AG04449 (cell line): ENCODE results near the gene MSL3B.

Experiments used
- CTCF ChIA-PET: fragments of 350-600 bp; formaldehyde crosslinking; extraction: SDS; loops from one replicate; lab custom pipeline; 2021; ENCODE audit warnings: antibody characterized with exemption; lab: Yijun Ruan, JAX
- POLR2A ChIA-PET: fragments of 400-600, 350-600 bp; formaldehyde crosslinking; extraction: SDS; loops from one replicate; lab custom pipeline; 2020; ENCODE audit warnings: antibody characterized with exemption, inconsistent platforms; lab: Yijun Ruan, JAX
- DNase-seq: peaks from one replicate; pipeline ENCODE4 v3.0.0-alpha.2; 2010; ENCODE audit warnings: low read depth, low spot score
- H3K4me3 ChIP-seq: 2 replicates; pipeline ENCODE4 v1.5.1; 2011; ENCODE audit warnings: low read depth, mild to moderate bottlenecking, control low read depth, low read length
- CTCF ChIP-seq: IDR thresholded peaks from one replicate; pipeline ENCODE4 v1.5.1; 2011; ENCODE audit warnings: mild to moderate bottlenecking, moderate library complexity, low read length, control low read depth, inconsistent platforms; ENCODE audit not compliant: insufficient read depth; ENCODE audit errors: missing control alignments

The MSL3B gene

GRCh38 chr2:233838726-233839446, 29.3 kb downstream of the MSL3B start:
- no peak for TF ChIP-seq CTCF
- CTCF ChIA-PET = interaction anchor here (1.6 kb wide), 1 partner anchor 22 kb away, joined by 5 read pairs; no protein-coding TSS in a partner anchor
- POLR2A ChIA-PET = no interaction called here
- H3K4me3 ChIP-seq = no peak overlapping the region
- DNase-seq = no peak

- no peak overlapping the region for H3K4me3 ChIP-seq
- CTCF ChIA-PET = interaction anchor here (1.6 kb wide), 1 partner anchor 23 kb away, joined by 5 read pairs; no protein-coding TSS in a partner anchor
- DNase-seq = no peak
- POLR2A ChIA-PET = no interaction called here
- no peak for TF ChIP-seq CTCF
Measured at GRCh38 chr2:233838251-233838650, 29.9 kb downstream of the MSL3B start.

DNA sequence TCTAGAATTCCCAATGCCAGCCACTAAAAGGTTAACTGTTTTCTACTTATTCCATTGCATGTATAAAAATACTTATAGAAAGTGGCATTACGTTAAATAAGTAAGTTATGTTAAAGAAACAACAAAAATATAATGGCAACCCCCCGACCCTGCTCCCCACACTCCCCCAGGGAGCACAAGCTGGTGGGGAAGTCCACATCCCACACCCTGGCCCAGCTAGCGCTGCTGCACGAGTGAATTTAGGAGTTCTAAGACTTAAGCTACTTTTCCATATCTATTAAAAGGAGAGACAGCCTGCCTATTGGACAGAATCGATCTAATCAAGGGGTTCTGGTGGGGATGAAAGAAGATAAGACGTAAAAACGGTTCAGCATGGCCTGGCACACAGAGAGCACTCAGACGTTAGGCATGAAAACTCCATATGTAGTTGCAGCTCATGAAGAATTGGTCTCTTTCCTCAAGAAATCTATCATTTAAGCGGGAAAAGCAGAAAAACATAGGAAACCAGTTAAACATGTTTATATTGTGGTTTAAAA, 30.4 kb downstream of the MSL3B start:
- no peak for DNase-seq
- no peak overlapping the region for H3K4me3 ChIP-seq
- ChIA-PET POLR2A (no interaction called here), CTCF (no interaction called here)
- TF ChIP-seq CTCF = no peak

DNA sequence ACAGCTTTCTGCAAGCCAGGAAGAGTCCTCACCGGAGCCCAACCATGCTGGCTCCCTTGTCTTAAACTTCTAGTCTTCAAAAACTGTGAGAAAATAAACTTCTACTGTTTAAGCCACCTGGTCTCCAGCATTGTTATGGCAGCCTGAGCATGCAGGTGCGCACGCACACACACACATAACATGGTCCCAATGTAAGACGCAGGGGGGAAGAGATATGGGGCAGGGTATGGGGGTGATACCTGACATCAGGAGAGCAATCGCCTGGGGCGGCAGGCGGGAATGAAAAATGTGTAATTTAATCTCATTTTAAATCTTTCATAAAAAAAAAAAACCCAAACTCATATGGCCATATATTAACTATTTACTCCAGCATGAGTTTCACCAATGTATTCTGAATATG, 31.8 kb downstream of the MSL3B start:
- ChIA-PET POLR2A (interaction anchor here (0.6 kb wide), 1 partner anchor 195 kb away, joined by 3 read pairs; no protein-coding TSS in a partner anchor), CTCF (no interaction called here)
- no peak overlapping the region for H3K4me3 ChIP-seq
- no peak for TF ChIP-seq CTCF
- no peak for DNase-seq

DNA sequence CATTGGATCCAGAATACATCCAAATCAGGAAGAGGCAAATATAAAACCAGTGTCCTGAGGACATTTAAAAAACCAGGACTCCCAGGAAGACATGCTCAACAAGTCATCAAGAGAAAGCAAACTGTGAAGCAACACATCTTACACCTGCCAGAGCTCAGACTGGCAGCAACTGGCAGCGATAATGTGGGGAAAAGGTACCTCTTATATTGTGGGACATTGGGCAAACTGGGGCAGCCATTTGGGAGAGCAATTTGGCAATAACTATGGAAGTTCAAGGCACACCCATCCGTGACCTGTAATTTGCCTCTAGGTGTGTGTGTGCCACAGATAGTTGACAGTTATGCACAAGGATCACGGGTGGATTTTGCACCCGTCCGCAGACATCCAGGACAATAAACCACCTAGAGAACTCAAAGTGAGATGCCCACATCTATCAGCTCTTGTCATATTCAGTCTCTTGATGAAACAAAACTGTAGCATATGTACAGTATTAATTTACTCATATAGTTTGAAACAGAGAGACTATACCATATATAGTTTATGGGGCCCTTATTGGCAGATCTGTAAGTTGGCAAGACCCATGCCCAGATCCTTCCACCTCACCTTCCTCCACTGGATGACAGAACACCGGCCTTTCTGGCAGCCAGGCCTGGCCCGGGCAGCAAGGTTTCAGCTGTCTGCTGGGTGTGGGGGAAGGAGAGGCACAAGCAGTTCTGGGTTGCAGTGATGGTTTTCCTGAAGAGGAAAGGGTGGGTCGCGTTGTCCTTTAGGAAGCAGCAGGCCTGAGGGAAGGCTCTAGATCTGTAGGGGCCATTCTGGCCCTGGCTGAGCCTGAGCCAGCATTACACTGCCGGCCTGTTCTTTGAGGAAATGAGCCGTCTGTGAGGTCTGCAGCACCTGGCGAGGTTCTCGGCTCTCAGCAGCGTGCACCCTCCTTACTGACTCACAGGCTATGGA, 32.7 kb downstream of the MSL3B start:
- ChIA-PET POLR2A (no interaction called here), CTCF (interaction anchor here (1.0 kb wide), 1 partner anchor 387 kb away, joined by 4 read pairs; no protein-coding TSS in a partner anchor)
- no peak overlapping the region for H3K4me3 ChIP-seq
- TF ChIP-seq CTCF = no peak
- DNase-seq = no peak

- ChIA-PET CTCF (interaction anchor here (0.7 to 1.9 kb wide), 2 partner anchors 385 to 1092 kb away, joined by 3 to 13 read pairs; no protein-coding TSS in a partner anchor), POLR2A (no interaction called here)
- TF ChIP-seq CTCF = no peak
- DNase-seq = no peak
- no peak overlapping the region for H3K4me3 ChIP-seq
Measured at GRCh38 chr2:233833345-233833744, 34.8 kb downstream of the MSL3B start.
